Spleen (tissue), 11 donors: ENCODE data around the gene PPP2R5C. TPM values are rescaled to one million over a fixed set of nuclear protein-coding genes. Genes with fewer than 3 reads are reported as not detected.
A peak's percentile ranks its signal among the peaks of the same experiment; 100 is the strongest.

ENCODE experiments used
- DNase-seq: peaks from one replicate; pipeline ENCODE4 v3.0.0-alpha.2; 2020
- H3K27ac ChIP-seq, 8 donors: fragments of 200-600 bp; sonication (generic) in 7 of 8; 1 replicate in 4 of 8; 2 replicates in 4 of 8; pipeline versions ENCODE4 v1.5.0 to v1.8.0; 2016 to 2021; ENCODE audit warnings: inconsistent platforms in 4 of 8, mild to moderate bottlenecking in 4 of 8, moderate library complexity in 1 of 8
- H3K27me3 ChIP-seq, 7 donors: fragments of 200-600 bp; sonication (generic) in 6 of 7; replicated peaks in 1 of 7; 1 replicate in 4 of 7; 2 replicates in 3 of 7; pipeline versions ENCODE4 v1.5.0 to v1.8.0; 2016 to 2021; ENCODE audit warnings: inconsistent platforms in 3 of 7, mild to moderate bottlenecking in 1 of 7
- H3K36me3 ChIP-seq, 6 donors: fragments of 200-600 bp; sonication (generic) in 5 of 6; 1 replicate in 4 of 6; 2 replicates in 2 of 6; pipeline versions ENCODE4 v1.5.0 to v1.8.0; 2016 to 2021; ENCODE audit warnings: inconsistent platforms in 2 of 6
- H3K4me1 ChIP-seq, 6 donors: fragments of 200-600 bp; sonication (generic) in 5 of 6; 1 replicate in 3 of 6; 2 replicates in 3 of 6; pipeline versions ENCODE4 v1.5.0 to v1.8.0; 2016 to 2021; ENCODE audit warnings: inconsistent platforms in 3 of 6
- H3K4me3 ChIP-seq, 8 donors: fragments of 200-600 bp; sonication (generic) in 7 of 8; 1 replicate in 4 of 8; 2 replicates in 4 of 8; pipeline versions ENCODE4 v1.5.0 to v1.8.0; 2016 to 2021; ENCODE audit warnings: inconsistent platforms in 4 of 8, mild to moderate bottlenecking in 4 of 8, moderate library complexity in 2 of 8
- H3K9me3 ChIP-seq, 8 donors: fragments of 200-600 bp; sonication (generic) in 7 of 8; 1 replicate in 4 of 8; 2 replicates in 4 of 8; pipeline versions ENCODE4 v1.5.0 to v1.8.0; 2016 to 2021; ENCODE audit warnings: inconsistent platforms in 4 of 8
- CTCF ChIP-seq, 11 experiments: fragments of 200-600 bp in 7 of 11; fragments of 450-650 bp in 4 of 11; sonication (generic) in 4 of 11; IDR thresholded peaks in 8 of 11; conservative IDR thresholded peaks in 3 of 11; 1 replicate in 7 of 11; 2 replicates in 4 of 11; pipeline versions ENCODE4 v1.4.0 to v1.8.0; 2016 to 2021; ENCODE audit warnings: antibody characterized with exemption in 11 of 11, inconsistent platforms in 4 of 11, mild to moderate bottlenecking in 1 of 11
- POLR2A ChIP-seq, 3 donors: fragments of 450-650 bp; IDR thresholded peaks; one replicate each; pipeline ENCODE4 v1.5.1; 2017; ENCODE audit warnings: antibody characterized with exemption in 3 of 3, mild to moderate bottlenecking in 1 of 3
- POLR2AphosphoS5 ChIP-seq, 3 donors: sonication (generic); formaldehyde crosslinking; IDR thresholded peaks; one replicate each; pipeline ENCODE4 v1.5.1; 2017; ENCODE audit warnings: antibody characterized with exemption in 3 of 3
- WGBS, 5 donors: extraction: QIAGEN DNeasy Blood & Tissue Kit in 3 of 5; methylation state at CpG; one replicate each; pipeline versions ENCODE4 v1.1.5 to v1.1.7; 2013 to 2018; 5-methylcytosine and 5-hydroxymethylcytosine counted together
- intact Hi-C: fragments of 100-400 bp; cut with DNase I; formaldehyde crosslinking; loops from one replicate; pipeline ENCODE4 v1.15.0; 2023; ENCODE audit warnings: low total_unique reads
- polyA plus RNA-seq, 3 donors: library from polyadenylated mRNA; stranded (reverse); fragments of 200-250 nt; gene quantifications; one replicate each; pipeline ENCODE4 v1.2.1, GENCODE V29; 2013
- total RNA-seq, 7 donors: library from RNA; depleted of rRNA in 3 of 7; stranded (reverse); fragments of >200 nt in 3 of 7; fragmentation: NEBNext Ultra II Directional in 4 of 7; extraction: Animal tissue kit (Norgen Biotek cat#: 25700) in 4 of 7; gene quantifications; one replicate each; pipeline versions ENCODE4 v1.1.0 to v1.2.1, GENCODE V29; 2016 to 2021
- donor health status: healthy with polysubstance abuse.
- donor health status: DM: no; HTN: no; CAD: no; lungs with moderate emphysema.
- donor health status: DM: no; HTN: no; CAD: no.
- donor health status: Bipolar disorder and iron deficiency.
- donor health status: healthy.
- donor health status: DM: no; HTN: no; CAD: no.
- donor health status: DM: yes; HTN: yes; CAD: no.

Gene PPP2R5C
- total and polyA plus RNA-seq, 10 donors = 80.8 to 322 (median 198) TPM

- WGBS, 5 donors = 82 to 94% (median 86%) methylated on average over 11 of the region's 11 CpGs
- Histone ChIP-seq H3K4me3 (no peak overlapping the region), H3K27me3 (no peaks in the 10 kb centered on the region), H3K36me3 (peaks cover 0 to 87% (median 11%) of the 10 kb centered on the region in 6 donors), H3K4me1 (peaks cover 33 to 100% (median 94%) of the 10 kb centered on the region in 6 donors), H3K27ac (peak overlapping the region in 3 of 8 donors; percentile 4 to 63 (median 11)), H3K9me3 (no peaks in the 10 kb centered on the region)
- no peak for DNase-seq
- intact Hi-C loops = loop anchor here (10.0 kb wide), 1 partner anchor 58 kb away; no protein-coding TSS in a partner anchor
- TF ChIP-seq POLR2A (IDR thresholded peaks at IDR 0.05) (no peak), POLR2AphosphoS5 (IDR thresholded peaks at IDR 0.05) (peak in 1 of 3 donors; percentile 28), CTCF (IDR thresholded peaks at IDR 0.05 in 8 of 11, conservative IDR thresholded peaks at IDR 0.05 in 3 of 11) (no peak)
Measured at GRCh38 chr14:101833045-101833444, 71.5 kb downstream of the PPP2R5C start.

- TF ChIP-seq POLR2A (IDR thresholded peaks at IDR 0.05) = no peak
- TF ChIP-seq POLR2AphosphoS5 (IDR thresholded peaks at IDR 0.05) = no peak
- TF ChIP-seq CTCF (IDR thresholded peaks at IDR 0.05 in 8 of 11, conservative IDR thresholded peaks at IDR 0.05 in 3 of 11) = no peak
- H3K4me3 ChIP-seq = no peak overlapping the region
- H3K27me3 ChIP-seq = no peaks in the 10 kb centered on the region
- DNase-seq = no peak
- intact Hi-C loops = loop anchor here (10.0 kb wide), 1 partner anchor 60 kb away; no protein-coding TSS in a partner anchor
- peaks cover 36 to 100% (median 93%) of the 10 kb centered on the region in 6 donors for H3K4me1 ChIP-seq
- 74 to 91% (median 89%) methylated on average over 4 of the region's 4 CpGs for WGBS, 5 donors
- peaks cover 0 to 83% (median 7%) of the 10 kb centered on the region in 6 donors for H3K36me3 ChIP-seq
- H3K9me3 ChIP-seq = no peaks in the 10 kb centered on the region
- peak overlapping the region in 5 of 8 donors; percentile 16 to 63 (median 23) for H3K27ac ChIP-seq
Measured at GRCh38 chr14:101834397-101834796, 72.9 kb downstream of the PPP2R5C start.

- intact Hi-C loops = loop anchor here (10.0 kb wide), 1 partner anchor 60 kb away; no protein-coding TSS in a partner anchor
- no peaks in the 10 kb centered on the region for H3K9me3 ChIP-seq
- H3K36me3 ChIP-seq = peaks cover 0 to 81% (median 4%) of the 10 kb centered on the region in 6 donors
- no peak overlapping the region for H3K4me3 ChIP-seq
- peak overlapping the region in 5 of 8 donors; percentile 20 to 63 (median 26) for H3K27ac ChIP-seq
- H3K4me1 ChIP-seq = peaks cover 41 to 100% (median 95%) of the 10 kb centered on the region in 6 donors
- WGBS, 5 donors = 77 to 87% (median 78%) methylated on average over 6 of the region's 6 CpGs
- TF ChIP-seq CTCF (IDR thresholded peaks at IDR 0.05 in 8 of 11, conservative IDR thresholded peaks at IDR 0.05 in 3 of 11) = no peak
- TF ChIP-seq POLR2AphosphoS5 (IDR thresholded peaks at IDR 0.05) = no peak
- no peak for TF ChIP-seq POLR2A (IDR thresholded peaks at IDR 0.05)
- no peaks in the 10 kb centered on the region for H3K27me3 ChIP-seq
- no peak for DNase-seq
Measured at GRCh38 chr14:101834800-101835547, 73.5 kb downstream of the PPP2R5C start.

- H3K27me3 ChIP-seq = no peaks in the 10 kb centered on the region
- peaks cover 0 to 75% (median 1%) of the 10 kb centered on the region in 6 donors for H3K36me3 ChIP-seq
- WGBS, 5 donors = 90 to 95% (median 92%) methylated on average over 11 of the region's 11 CpGs
- intact Hi-C loops = loop anchor here (10.0 kb wide), 1 partner anchor 61 kb away; no protein-coding TSS in a partner anchor
- peak overlapping the region in 4 of 8 donors; percentile 20 to 63 (median 32) for H3K27ac ChIP-seq
- peaks cover 43 to 100% (median 94%) of the 10 kb centered on the region in 6 donors for H3K4me1 ChIP-seq
- no peak overlapping the region for H3K4me3 ChIP-seq
- TF ChIP-seq POLR2AphosphoS5 (IDR thresholded peaks at IDR 0.05) = peak in 1 of 3 donors; percentile 37
- no peak for TF ChIP-seq CTCF (IDR thresholded peaks at IDR 0.05 in 8 of 11, conservative IDR thresholded peaks at IDR 0.05 in 3 of 11)
- TF ChIP-seq POLR2A (IDR thresholded peaks at IDR 0.05) = no peak
- H3K9me3 ChIP-seq = no peaks in the 10 kb centered on the region
- no peak for DNase-seq
Measured at GRCh38 chr14:101835566-101835965, 74.1 kb downstream of the PPP2R5C start.
